Endothelial cell (in vitro differentiated cells): ENCODE measurements around the gene TMEM184B. TPM values are rescaled to one million over a fixed set of nuclear protein-coding genes. Genes with fewer than 3 reads are reported as not detected.
A peak's percentile ranks its signal among the peaks of the same experiment; 100 is the strongest.

Experiments used
- DNase-seq: peaks from one replicate; pipeline ENCODE4 v3.0.0; 2021; ENCODE audit warnings: low spot score
- H3K27ac Mint-ChIP-seq: one replicate; pipeline ENCODE4 v1.8.0; 2021; ENCODE audit warnings: mixed read lengths, inconsistent platforms; ENCODE audit not compliant: unreplicated experiment
- H3K27me3 Mint-ChIP-seq: one replicate; pipeline ENCODE4 v1.8.0; 2021; ENCODE audit warnings: mild to moderate bottlenecking, moderate library complexity, mixed read lengths, inconsistent platforms; ENCODE audit not compliant: unreplicated experiment
- H3K36me3 Mint-ChIP-seq: one replicate; pipeline ENCODE4 v1.8.0; 2021; ENCODE audit warnings: mild to moderate bottlenecking, low read depth, mixed read lengths, inconsistent platforms; ENCODE audit not compliant: unreplicated experiment
- H3K4me1 Mint-ChIP-seq: one replicate; pipeline ENCODE4 v1.8.0; 2021; ENCODE audit warnings: mild to moderate bottlenecking, mixed read lengths, inconsistent platforms; ENCODE audit not compliant: unreplicated experiment
- H3K4me3 Mint-ChIP-seq: one replicate; pipeline ENCODE4 v1.8.0; 2021; ENCODE audit warnings: mild to moderate bottlenecking, mixed read lengths, inconsistent platforms; ENCODE audit not compliant: unreplicated experiment
- H3K9me3 Mint-ChIP-seq: one replicate; pipeline ENCODE4 v1.8.0; 2021; ENCODE audit warnings: mixed read lengths, inconsistent platforms; ENCODE audit not compliant: unreplicated experiment
- total RNA-seq: library from RNA; stranded (reverse); fragmentation: NEBNext Ultra II Directional; extraction: Animal tissue kit (Norgen Biotek cat#: 25700); gene quantifications from one replicate; pipeline ENCODE4 v1.2.1, GENCODE V29; 2021; ENCODE audit not compliant: unreplicated experiment
- TF ChIP-seq, protein P1 (sequence below): fragments of 200-600 bp; sonication (generic); IDR thresholded peaks from one replicate; pipeline ENCODE4 v1.5.0; 2021; ENCODE audit warnings: antibody characterized with exemption; ENCODE audit not compliant: unreplicated experiment

Gene TMEM184B
- total RNA-seq, 1 donor from 2014 or later = 59.8 TPM

DNA sequence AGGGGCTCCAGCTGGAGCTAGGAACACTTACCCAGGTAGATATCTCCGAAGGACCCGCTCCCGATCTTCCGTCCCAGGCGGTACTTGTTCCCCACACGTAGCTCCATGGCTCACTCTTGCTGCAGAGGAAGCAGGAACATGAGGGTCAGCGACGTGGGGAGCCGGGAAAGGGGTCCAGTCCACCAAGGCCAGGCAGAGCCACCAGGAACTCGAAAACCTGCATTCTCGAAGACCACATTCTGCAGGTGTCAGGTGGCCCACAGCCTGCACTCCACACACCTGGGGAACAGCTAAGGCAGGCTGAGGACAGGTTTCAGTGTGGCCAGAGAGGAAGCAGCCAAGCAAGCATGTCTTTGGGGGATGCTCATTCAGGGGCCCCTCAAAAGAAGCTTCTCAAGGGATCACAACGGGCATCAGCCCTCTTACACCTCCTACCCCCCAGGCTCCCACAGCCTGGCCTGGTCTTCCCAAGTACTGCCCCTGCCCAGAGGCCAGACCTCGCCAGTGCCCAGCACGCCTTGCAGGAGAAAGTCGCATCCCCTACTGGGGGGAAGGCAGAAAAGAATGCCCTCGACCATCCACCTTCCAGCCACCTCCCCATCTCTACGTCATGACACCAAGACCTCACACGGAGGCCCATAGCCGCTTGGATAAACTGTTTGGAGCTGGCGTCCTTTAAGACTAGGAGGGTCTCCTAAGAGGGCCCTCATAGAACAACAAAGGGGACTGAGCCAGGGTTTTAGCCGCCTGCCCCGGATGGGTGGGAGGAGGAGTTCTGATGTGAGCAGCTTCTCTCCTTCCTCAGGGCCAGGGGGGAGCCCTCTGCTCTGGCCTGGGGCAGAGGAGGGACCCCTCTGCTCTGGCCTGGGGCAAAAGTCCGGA is 41.5 kb upstream of the TMEM184B start:
- peaks cover 24% of the 10 kb centered on the region for H3K27me3 Mint-ChIP-seq
- DNase-seq = no peak
- TF ChIP-seq, protein P1, sequence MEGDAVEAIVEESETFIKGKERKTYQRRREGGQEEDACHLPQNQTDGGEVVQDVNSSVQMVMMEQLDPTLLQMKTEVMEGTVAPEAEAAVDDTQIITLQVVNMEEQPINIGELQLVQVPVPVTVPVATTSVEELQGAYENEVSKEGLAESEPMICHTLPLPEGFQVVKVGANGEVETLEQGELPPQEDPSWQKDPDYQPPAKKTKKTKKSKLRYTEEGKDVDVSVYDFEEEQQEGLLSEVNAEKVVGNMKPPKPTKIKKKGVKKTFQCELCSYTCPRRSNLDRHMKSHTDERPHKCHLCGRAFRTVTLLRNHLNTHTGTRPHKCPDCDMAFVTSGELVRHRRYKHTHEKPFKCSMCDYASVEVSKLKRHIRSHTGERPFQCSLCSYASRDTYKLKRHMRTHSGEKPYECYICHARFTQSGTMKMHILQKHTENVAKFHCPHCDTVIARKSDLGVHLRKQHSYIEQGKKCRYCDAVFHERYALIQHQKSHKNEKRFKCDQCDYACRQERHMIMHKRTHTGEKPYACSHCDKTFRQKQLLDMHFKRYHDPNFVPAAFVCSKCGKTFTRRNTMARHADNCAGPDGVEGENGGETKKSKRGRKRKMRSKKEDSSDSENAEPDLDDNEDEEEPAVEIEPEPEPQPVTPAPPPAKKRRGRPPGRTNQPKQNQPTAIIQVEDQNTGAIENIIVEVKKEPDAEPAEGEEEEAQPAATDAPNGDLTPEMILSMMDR = no peak
- H3K27ac Mint-ChIP-seq = peak overlapping the region; percentile 18
- H3K36me3 Mint-ChIP-seq = peaks cover 8% of the 10 kb centered on the region
- peak overlapping the region; percentile 31 for H3K4me3 Mint-ChIP-seq
- H3K9me3 Mint-ChIP-seq = no peaks in the 10 kb centered on the region
- H3K4me1 Mint-ChIP-seq = peaks cover 32% of the 10 kb centered on the region

DNA sequence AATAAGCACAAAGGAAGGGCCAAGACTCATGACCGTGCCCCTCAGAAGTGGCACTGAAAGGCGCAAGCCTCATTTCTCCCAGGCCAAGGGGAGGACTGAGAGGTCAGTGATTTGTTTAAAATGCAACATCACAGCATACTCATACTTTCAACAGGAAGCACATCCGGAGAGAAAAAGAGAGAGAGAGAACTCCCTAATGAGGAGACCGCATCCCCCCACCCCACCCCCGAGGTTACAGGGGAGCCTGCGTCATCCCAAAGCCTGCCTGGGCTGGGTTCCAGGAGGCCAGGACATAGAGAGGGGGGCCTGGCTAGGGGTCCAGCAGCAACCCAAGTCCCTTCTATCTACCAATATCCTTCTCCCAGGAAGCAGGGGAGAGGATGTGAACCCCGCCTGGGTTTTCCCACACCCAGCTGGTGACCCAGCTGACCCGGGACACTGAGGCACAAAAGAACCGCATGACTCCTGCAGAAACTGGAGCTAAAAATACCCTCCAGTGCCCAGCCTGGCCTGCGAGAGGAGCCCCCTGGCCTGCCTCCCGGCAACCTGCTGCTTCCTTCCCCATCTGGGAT is 40.7 kb upstream of the TMEM184B start:
- no peak for DNase-seq
- Mint-ChIP-seq H3K4me1 (peaks cover 26% of the 10 kb centered on the region), H3K36me3 (peaks cover 8% of the 10 kb centered on the region), H3K27ac (peak overlapping the region; percentile 70), H3K4me3 (peak overlapping the region; percentile 82), H3K9me3 (no peaks in the 10 kb centered on the region), H3K27me3 (peaks cover 21% of the 10 kb centered on the region)
- TF ChIP-seq, protein P1 = no peak

DNA sequence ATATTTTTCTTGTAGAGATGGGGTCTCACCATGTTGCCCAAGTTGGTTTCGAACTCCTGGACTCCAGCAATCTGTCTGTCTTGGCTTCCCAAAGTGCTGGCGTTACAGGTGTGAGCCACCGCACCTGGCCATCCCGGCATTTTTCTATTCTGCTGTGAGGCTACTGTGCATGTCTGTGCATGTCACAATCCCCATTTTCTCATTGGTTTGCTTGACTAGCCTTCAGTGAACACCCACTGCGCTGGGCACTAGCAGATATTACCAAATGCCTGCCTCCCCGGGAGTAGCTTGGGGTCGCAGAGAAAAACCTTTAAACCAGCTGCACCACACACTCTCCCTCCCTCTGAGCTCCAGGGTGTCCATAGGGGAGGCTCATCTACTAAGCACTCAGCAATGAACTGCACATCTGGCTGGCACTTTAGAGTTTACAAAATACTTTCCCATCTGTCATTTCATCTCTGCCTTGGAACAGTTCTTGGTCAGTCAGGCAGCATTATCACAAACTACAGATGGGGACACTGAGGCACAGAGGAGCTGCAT is 39.5 kb upstream of the TMEM184B start:
- Mint-ChIP-seq H3K4me3 (no peak overlapping the region), H3K36me3 (peaks cover 8% of the 10 kb centered on the region), H3K4me1 (peaks cover 17% of the 10 kb centered on the region), H3K27me3 (peaks cover 16% of the 10 kb centered on the region), H3K27ac (no peak overlapping the region), H3K9me3 (no peaks in the 10 kb centered on the region)
- DNase-seq = no peak
- TF ChIP-seq, protein P1 = no peak

DNA sequence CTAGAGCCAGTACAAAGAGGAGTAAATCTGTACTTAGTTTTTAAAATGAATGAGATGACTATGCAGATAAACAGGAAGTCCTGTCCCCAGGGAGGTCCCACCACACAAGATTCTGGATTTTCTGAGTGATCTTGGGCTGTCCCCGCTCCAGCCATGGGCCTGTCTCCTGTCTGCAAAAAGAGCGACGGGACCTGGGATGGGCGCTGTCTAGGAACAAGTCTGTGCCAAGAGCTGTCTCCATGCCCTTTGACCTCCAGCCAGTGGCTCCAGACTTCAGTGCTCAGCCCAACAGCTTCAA is 38.5 kb upstream of the TMEM184B start:
- no peak for DNase-seq
- TF ChIP-seq, protein P1 = no peak
- Mint-ChIP-seq H3K9me3 (no peaks in the 10 kb centered on the region), H3K27me3 (peaks cover 13% of the 10 kb centered on the region), H3K27ac (peak overlapping the region; percentile 16), H3K4me3 (no peak overlapping the region), H3K4me1 (peaks cover 20% of the 10 kb centered on the region), H3K36me3 (peaks cover 8% of the 10 kb centered on the region)
